Neural progenitor cell (in vitro differentiated cells): ENCODE results near the gene ZNF148. TPM values are rescaled to one million over a fixed set of nuclear protein-coding genes. Genes with fewer than 3 reads are reported as not detected.

Experiments used
- DNase-seq: peaks from one replicate; pipeline ENCODE4 v3.0.0-alpha.2; 2016; ENCODE audit warnings: low spot score
- H2AFZ ChIP-seq: fragments of 200-600 bp; sonication (generic); replicated peaks from 2 replicates; pipeline ENCODE4 v1.6.1; 2016; ENCODE audit warnings: antibody characterized with exemption
- H3F3A ChIP-seq: fragments of 200-600 bp; sonication (generic); 2 replicates; pipeline ENCODE4 v1.6.1; 2016; ENCODE audit warnings: antibody characterized with exemption, low read depth
- H3K27ac ChIP-seq: fragments of 200-600 bp; sonication (generic); 2 replicates; pipeline ENCODE4 v1.5.1; 2016; ENCODE audit warnings: mild to moderate bottlenecking
- H3K27me3 ChIP-seq: fragments of 200-600 bp; sonication (generic); 2 replicates; pipeline ENCODE4 v1.6.1; 2016; ENCODE audit warnings: mild to moderate bottlenecking, moderate library complexity
- H3K36me3 ChIP-seq: fragments of 200-600 bp; sonication (generic); 2 replicates; pipeline ENCODE4 v1.5.1; 2016
- H3K4me1 ChIP-seq: fragments of 200-600 bp; sonication (generic); 2 replicates; pipeline ENCODE4 v1.6.1; 2016; ENCODE audit warnings: mixed run types
- H3K4me2 ChIP-seq: fragments of 200-600 bp; sonication (generic); 2 replicates; pipeline ENCODE4 v1.6.1; 2016
- H3K4me3 ChIP-seq: fragments of 200-600 bp; sonication (generic); 2 replicates; pipeline ENCODE4 v1.5.1; 2016
- H3K79me2 ChIP-seq: fragments of 200-600 bp; sonication (generic); 2 replicates; pipeline ENCODE4 v1.6.1; 2016; ENCODE audit warnings: low read depth
- H3K9ac ChIP-seq: fragments of 200-600 bp; sonication (generic); 2 replicates; pipeline ENCODE4 v1.6.1; 2016
- H3K9me3 ChIP-seq: fragments of 200-600 bp; sonication (generic); 2 replicates; pipeline ENCODE4 v1.5.1; 2016; ENCODE audit warnings: low read depth
- H4K20me1 ChIP-seq: fragments of 200-600 bp; sonication (generic); 2 replicates; pipeline ENCODE4 v1.6.1; 2016; ENCODE audit warnings: low read depth
- H3K27ac Mint-ChIP-seq: 3 replicates; pipeline ENCODE4 v1.8.0; 2021; ENCODE audit warnings: mixed read lengths
- H3K27me3 Mint-ChIP-seq: 2 replicates; pipeline ENCODE4 v1.8.0; 2022; ENCODE audit warnings: low read depth, mild to moderate bottlenecking, inconsistent platforms, moderate library complexity, mixed read lengths; ENCODE audit not compliant: insufficient read depth
- H3K36me3 Mint-ChIP-seq: 3 replicates; pipeline ENCODE4 v1.8.0; 2021; ENCODE audit warnings: mixed read lengths
- H3K4me1 Mint-ChIP-seq: 3 replicates; pipeline ENCODE4 v1.8.0; 2021; ENCODE audit warnings: mixed read lengths
- H3K4me3 Mint-ChIP-seq: 3 replicates; pipeline ENCODE4 v1.8.0; 2021; ENCODE audit warnings: mild to moderate bottlenecking, moderate library complexity, mixed read lengths
- H3K9me3 Mint-ChIP-seq: 3 replicates; pipeline ENCODE4 v1.8.0; 2020; ENCODE audit warnings: mixed read lengths
- EZH2 ChIP-seq: fragments of 200-600 bp; sonication (generic); IDR thresholded peaks from 2 replicates; pipeline ENCODE4 v1.6.1; 2017; ENCODE audit warnings: antibody characterized with exemption, mild to moderate bottlenecking, moderate library complexity
- EZH2phosphoT487 ChIP-seq: fragments of 200-600 bp; sonication (generic); IDR thresholded peaks from 2 replicates; pipeline ENCODE4 v1.6.1; 2017; ENCODE audit warnings: antibody characterized with exemption
- total RNA-seq: library from RNA; depleted of rRNA; stranded (reverse); fragments of >200 nt; gene quantifications from 2 replicates; pipeline ENCODE4 v1.2.3, GENCODE V29; 2015; ENCODE audit warnings: low replicate concordance
- TF ChIP-seq, protein P1 (sequence below): fragments of 200-600 bp; sonication (generic); IDR thresholded peaks from 2 replicates; pipeline ENCODE4 v1.5.1; 2017; ENCODE audit warnings: antibody characterized with exemption, mild to moderate bottlenecking

ZNF148 gene
- total RNA-seq, 1 donor from 2014 or later, result 37.1 TPM

DNA sequence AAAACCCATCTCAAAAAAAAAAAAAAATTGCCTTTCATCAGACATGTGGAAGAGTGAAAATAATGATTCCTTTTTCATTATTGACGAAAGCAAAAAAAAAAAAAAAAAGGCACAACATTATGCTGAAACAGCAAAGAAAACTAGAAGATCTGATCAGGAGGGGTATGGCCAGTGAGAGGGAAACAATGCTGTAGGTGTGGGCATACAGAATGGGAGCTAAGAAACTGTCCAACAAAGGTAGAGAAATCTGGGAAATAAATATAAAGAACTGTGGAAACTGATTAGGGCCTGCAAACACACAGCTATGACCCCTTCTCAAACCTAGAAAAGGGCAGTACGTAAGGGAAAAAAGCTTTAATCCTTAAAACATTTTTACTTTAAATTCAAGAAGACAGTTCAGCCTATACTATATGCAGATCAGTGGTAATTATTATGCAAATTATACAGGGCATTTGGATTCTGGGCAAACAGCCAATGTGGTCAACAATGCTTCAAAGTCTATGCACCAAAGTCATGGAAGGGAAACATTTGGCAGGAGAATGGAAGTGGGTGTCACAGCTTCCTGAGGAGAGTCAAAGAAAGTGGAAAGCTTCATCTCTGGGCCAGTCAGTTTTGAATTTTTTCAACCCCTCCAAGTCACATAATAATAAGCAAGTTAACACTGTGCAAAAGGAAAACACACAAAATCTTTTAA, 94.3 kb downstream of the ZNF148 start:
- Histone ChIP-seq H3K79me2 (peaks cover 9% of the 10 kb centered on the region), H3K27ac (no peak overlapping the region), H4K20me1 (peaks cover 26% of the 10 kb centered on the region), H3K9me3 (no peaks in the 10 kb centered on the region), H3K27me3 (no peaks in the 10 kb centered on the region), H3K9ac (no peak overlapping the region), H3F3A (no peaks in the 10 kb centered on the region), H2AFZ (no peak overlapping the region), H3K4me3 (no peak overlapping the region), H3K36me3 (no peaks in the 10 kb centered on the region), H3K4me2 (no peak overlapping the region), H3K4me1 (peaks cover 20% of the 10 kb centered on the region)
- Mint-ChIP-seq H3K27ac (no peak overlapping the region), H3K27me3 (no peaks in the 10 kb centered on the region), H3K9me3 (no peaks in the 10 kb centered on the region), H3K4me1 (peaks cover 20% of the 10 kb centered on the region), H3K36me3 (peaks cover 9% of the 10 kb centered on the region), H3K4me3 (no peak overlapping the region)
- TF ChIP-seq EZH2, result no peak
- TF ChIP-seq, protein P1, sequence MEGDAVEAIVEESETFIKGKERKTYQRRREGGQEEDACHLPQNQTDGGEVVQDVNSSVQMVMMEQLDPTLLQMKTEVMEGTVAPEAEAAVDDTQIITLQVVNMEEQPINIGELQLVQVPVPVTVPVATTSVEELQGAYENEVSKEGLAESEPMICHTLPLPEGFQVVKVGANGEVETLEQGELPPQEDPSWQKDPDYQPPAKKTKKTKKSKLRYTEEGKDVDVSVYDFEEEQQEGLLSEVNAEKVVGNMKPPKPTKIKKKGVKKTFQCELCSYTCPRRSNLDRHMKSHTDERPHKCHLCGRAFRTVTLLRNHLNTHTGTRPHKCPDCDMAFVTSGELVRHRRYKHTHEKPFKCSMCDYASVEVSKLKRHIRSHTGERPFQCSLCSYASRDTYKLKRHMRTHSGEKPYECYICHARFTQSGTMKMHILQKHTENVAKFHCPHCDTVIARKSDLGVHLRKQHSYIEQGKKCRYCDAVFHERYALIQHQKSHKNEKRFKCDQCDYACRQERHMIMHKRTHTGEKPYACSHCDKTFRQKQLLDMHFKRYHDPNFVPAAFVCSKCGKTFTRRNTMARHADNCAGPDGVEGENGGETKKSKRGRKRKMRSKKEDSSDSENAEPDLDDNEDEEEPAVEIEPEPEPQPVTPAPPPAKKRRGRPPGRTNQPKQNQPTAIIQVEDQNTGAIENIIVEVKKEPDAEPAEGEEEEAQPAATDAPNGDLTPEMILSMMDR, result no peak
- TF ChIP-seq EZH2phosphoT487, result no peak
- no peak for DNase-seq

DNA sequence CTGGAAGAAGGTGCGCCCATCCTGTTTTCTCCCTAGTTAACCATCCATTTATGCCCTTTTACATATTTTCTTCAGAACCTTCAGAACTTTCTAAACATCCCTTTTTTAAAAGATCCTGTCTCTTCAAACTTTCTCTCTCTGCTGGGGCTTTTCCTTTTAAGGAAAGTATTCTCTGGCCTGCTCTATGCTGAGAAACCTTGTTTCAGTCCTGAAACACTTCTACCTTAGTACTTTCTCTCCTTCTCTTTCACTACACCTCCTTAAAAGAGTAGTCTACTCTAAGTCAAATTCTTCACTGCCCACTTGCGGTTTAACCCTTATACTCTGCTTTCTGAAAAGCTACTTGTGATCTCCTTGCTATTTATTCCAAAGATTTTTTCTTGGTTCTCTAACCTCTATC, 97.0 kb downstream of the ZNF148 start:
- no peak overlapping the region for H2AFZ ChIP-seq
- H3K79me2 ChIP-seq, result peaks cover 9% of the 10 kb centered on the region
- TF ChIP-seq EZH2phosphoT487 (no peak), EZH2 (no peak)
- TF ChIP-seq, protein P1, result no peak
- H3K9me3 ChIP-seq, result no peaks in the 10 kb centered on the region
- peaks cover 6% of the 10 kb centered on the region for H3F3A ChIP-seq
- H3K4me3 ChIP-seq, result no peak overlapping the region
- no peaks in the 10 kb centered on the region for H3K9me3 Mint-ChIP-seq
- H3K36me3 Mint-ChIP-seq, result peaks cover 10% of the 10 kb centered on the region
- H3K4me3 Mint-ChIP-seq, result no peak overlapping the region
- no peak overlapping the region for H3K9ac ChIP-seq
- no peak overlapping the region for H3K27ac Mint-ChIP-seq
- H3K27me3 Mint-ChIP-seq, result no peaks in the 10 kb centered on the region
- peaks cover 22% of the 10 kb centered on the region for H4K20me1 ChIP-seq
- no peak overlapping the region for H3K4me2 ChIP-seq
- H3K36me3 ChIP-seq, result no peaks in the 10 kb centered on the region
- H3K4me1 Mint-ChIP-seq, result peaks cover 16% of the 10 kb centered on the region
- no peaks in the 10 kb centered on the region for H3K27me3 ChIP-seq
- H3K4me1 ChIP-seq, result peaks cover 24% of the 10 kb centered on the region
- no peak for DNase-seq
- H3K27ac ChIP-seq, result peak overlapping the region; percentile 64

- Mint-ChIP-seq H3K36me3 (peaks cover 40% of the 10 kb centered on the region), H3K27ac (no peak overlapping the region), H3K27me3 (no peaks in the 10 kb centered on the region), H3K9me3 (peaks cover 18% of the 10 kb centered on the region), H3K4me1 (no peaks in the 10 kb centered on the region), H3K4me3 (no peak overlapping the region)
- Histone ChIP-seq H3K27me3 (no peaks in the 10 kb centered on the region), H3K9ac (no peak overlapping the region), H3K9me3 (no peaks in the 10 kb centered on the region), H3K79me2 (peaks cover 8% of the 10 kb centered on the region), H3F3A (peaks cover 6% of the 10 kb centered on the region), H4K20me1 (no peaks in the 10 kb centered on the region), H3K4me1 (peaks cover 4% of the 10 kb centered on the region), H3K4me2 (no peak overlapping the region), H3K4me3 (no peak overlapping the region), H3K36me3 (no peaks in the 10 kb centered on the region), H3K27ac (no peak overlapping the region), H2AFZ (no peak overlapping the region)
- no peak for DNase-seq
- TF ChIP-seq EZH2 (no peak), EZH2phosphoT487 (no peak)
- TF ChIP-seq, protein P1, result no peak
Observed at GRCh38 chr3:125271127-125271526, 104.0 kb downstream of the ZNF148 start.
